Liver (tissue), 9 donors: Measurements from ENCODE around the gene LITAFD. TPM values are rescaled to one million over a fixed set of nuclear protein-coding genes. Genes with fewer than 3 reads are reported as not detected.

Source experiments
- DNase-seq: peaks from one replicate; pipeline ENCODE4 v3.0.0-alpha.2; 2017; ENCODE audit warnings: low spot score
- H3K27ac ChIP-seq, 2 donors: one replicate each; pipeline ENCODE4 v1.7.0; 2013; ENCODE audit warnings: inconsistent platforms in 2 of 2, low read length in 2 of 2, control low read depth in 1 of 2, low read depth in 1 of 2, mild to moderate bottlenecking in 1 of 2
- H3K27me3 ChIP-seq, 4 donors: one replicate each; pipeline versions ENCODE4 v1.6.1 to v1.7.0; 2013; ENCODE audit warnings: low read length in 3 of 4, inconsistent platforms in 1 of 4, mild to moderate bottlenecking in 1 of 4, moderate library complexity in 1 of 4; ENCODE audit not compliant: control insufficient read depth in 4 of 4, insufficient read depth in 4 of 4
- H3K36me3 ChIP-seq, 4 donors: one replicate each; pipeline versions ENCODE4 v1.6.1 to v1.7.0; 2013; ENCODE audit warnings: low read length in 3 of 4, mild to moderate bottlenecking in 3 of 4, low read depth in 1 of 4, moderate library complexity in 1 of 4; ENCODE audit not compliant: control insufficient read depth in 4 of 4, insufficient read depth in 3 of 4
- H3K4me1 ChIP-seq, 4 donors: one replicate each; pipeline versions ENCODE4 v1.6.1 to v1.7.0; 2013; ENCODE audit warnings: low read length in 3 of 4, mild to moderate bottlenecking in 3 of 4, moderate library complexity in 1 of 4; ENCODE audit not compliant: control insufficient read depth in 4 of 4, insufficient read depth in 4 of 4
- H3K4me3 ChIP-seq, 3 donors: one replicate each; pipeline versions ENCODE4 v1.6.1 to v1.7.0; 2013; ENCODE audit warnings: low read length in 3 of 3, control low read depth in 1 of 3, low read depth in 1 of 3, mild to moderate bottlenecking in 1 of 3
- H3K9ac ChIP-seq, 2 donors: one replicate each; pipeline ENCODE4 v1.7.0; 2013; ENCODE audit warnings: low read length in 2 of 2, mild to moderate bottlenecking in 2 of 2, moderate library complexity in 2 of 2, control low read depth in 1 of 2, low read depth in 1 of 2
- H3K9me3 ChIP-seq, 4 donors: one replicate each; pipeline versions ENCODE4 v1.6.1 to v1.7.0; 2013; ENCODE audit warnings: low read length in 3 of 4; ENCODE audit not compliant: control insufficient read depth in 4 of 4
- ATF3 ChIP-seq: IDR thresholded peaks from 2 replicates; pipeline ENCODE4 v1.6.1; 2016; ENCODE audit warnings: antibody characterized with exemption
- CTCF ChIP-seq: fragments of 150-350 bp; IDR thresholded peaks from 2 replicates; pipeline ENCODE4 v1.5.1; 2017; ENCODE audit warnings: improper control_type of control experiment, low read depth, low read length; ENCODE audit not compliant: missing input control
- EGR1 ChIP-seq, 2 donors: IDR thresholded peaks; 2 replicates each; pipeline ENCODE4 v1.6.1; 2016 to 2018; ENCODE audit warnings: antibody characterized with exemption in 2 of 2, low read depth in 2 of 2
- FOXA1 ChIP-seq: IDR thresholded peaks from 2 replicates; pipeline ENCODE4 v1.6.1; 2016; ENCODE audit warnings: antibody characterized with exemption
- FOXA2 ChIP-seq: IDR thresholded peaks from 2 replicates; pipeline ENCODE4 v1.6.1; 2016; ENCODE audit warnings: antibody characterized with exemption
- GABPA ChIP-seq, 2 donors: IDR thresholded peaks in 1 of 2; conservative IDR thresholded peaks in 1 of 2; 2 replicates each; pipeline ENCODE4 v1.6.1; 2016; ENCODE audit warnings: antibody characterized with exemption in 2 of 2, mild to moderate bottlenecking in 1 of 2, moderate library complexity in 1 of 2
- HNF4A ChIP-seq, 2 donors: conservative IDR thresholded peaks; 2 replicates each; pipeline ENCODE4 v1.6.1; 2016; ENCODE audit warnings: antibody characterized with exemption in 2 of 2, mild to moderate bottlenecking in 2 of 2
- HNF4G ChIP-seq: IDR thresholded peaks from 2 replicates; pipeline ENCODE4 v1.6.1; 2016; ENCODE audit warnings: antibody characterized with exemption
- JUND ChIP-seq, 2 donors: IDR thresholded peaks; 2 replicates each; pipeline ENCODE4 v1.6.1; 2016; ENCODE audit warnings: antibody characterized with exemption in 2 of 2
- MAX ChIP-seq: IDR thresholded peaks from 2 replicates; pipeline ENCODE4 v1.6.1; 2016; ENCODE audit warnings: antibody characterized with exemption
- NR2F2 ChIP-seq: IDR thresholded peaks from 2 replicates; pipeline ENCODE4 v1.6.1; 2016; ENCODE audit warnings: antibody characterized with exemption
- RAD21 ChIP-seq, 2 donors: IDR thresholded peaks; 2 replicates each; pipeline ENCODE4 v1.6.1; 2016; ENCODE audit warnings: antibody characterized with exemption in 2 of 2, mild to moderate bottlenecking in 2 of 2
- REST ChIP-seq: IDR thresholded peaks from 2 replicates; pipeline ENCODE4 v1.6.1; 2016; ENCODE audit warnings: antibody characterized with exemption, mild to moderate bottlenecking
- RXRA ChIP-seq, 2 donors: IDR thresholded peaks; 2 replicates each; pipeline ENCODE4 v1.6.1; 2017 to 2018; ENCODE audit warnings: antibody characterized with exemption in 2 of 2, mild to moderate bottlenecking in 1 of 2
- SP1 ChIP-seq: IDR thresholded peaks from 2 replicates; pipeline ENCODE4 v1.6.1; 2018; ENCODE audit warnings: antibody characterized with exemption, mild to moderate bottlenecking
- TAF1 ChIP-seq: conservative IDR thresholded peaks from 2 replicates; pipeline ENCODE4 v1.6.1; 2016; ENCODE audit warnings: antibody characterized with exemption, mild to moderate bottlenecking
- YY1 ChIP-seq: IDR thresholded peaks from 2 replicates; pipeline ENCODE4 v1.6.1; 2016; ENCODE audit warnings: antibody characterized with exemption, mild to moderate bottlenecking
- WGBS: extraction: QIAGEN DNeasy Blood & Tissue Kit; methylation state at CpG from one replicate; pipeline ENCODE4 v1.1.7; 2013; 5-methylcytosine and 5-hydroxymethylcytosine counted together
- polyA plus RNA-seq, 2 donors: library from polyadenylated mRNA; stranded (reverse) in 1 of 2; unstranded in 1 of 2; fragments of 200-250 nt in 1 of 2; fragments of >200 nt in 1 of 2; fragmentation: Nextera tagmentation in 1 of 2; extraction: Ambion mirVana in 1 of 2; gene quantifications; one replicate each; pipeline versions ENCODE4 v1.2.1 to v1.2.3, GENCODE V29; 2013 to 2015
- total RNA-seq, 2 donors: library from RNA; depleted of rRNA; stranded (reverse); fragments of >200 nt; gene quantifications; one replicate each; pipeline ENCODE4 v1.2.3, GENCODE V29; 2014
- TF ChIP-seq, protein P1 (sequence below): IDR thresholded peaks from 2 replicates; pipeline ENCODE4 v1.6.1; 2016; ENCODE audit warnings: antibody characterized with exemption
- donor health status: healthy.
- donor health status: healthy.
- donor health status: healthy.
- donor health status: healthy.
- donor health status: healthy.

Gene LITAFD
- total and polyA plus RNA-seq, 4 donors = not detected

DNA sequence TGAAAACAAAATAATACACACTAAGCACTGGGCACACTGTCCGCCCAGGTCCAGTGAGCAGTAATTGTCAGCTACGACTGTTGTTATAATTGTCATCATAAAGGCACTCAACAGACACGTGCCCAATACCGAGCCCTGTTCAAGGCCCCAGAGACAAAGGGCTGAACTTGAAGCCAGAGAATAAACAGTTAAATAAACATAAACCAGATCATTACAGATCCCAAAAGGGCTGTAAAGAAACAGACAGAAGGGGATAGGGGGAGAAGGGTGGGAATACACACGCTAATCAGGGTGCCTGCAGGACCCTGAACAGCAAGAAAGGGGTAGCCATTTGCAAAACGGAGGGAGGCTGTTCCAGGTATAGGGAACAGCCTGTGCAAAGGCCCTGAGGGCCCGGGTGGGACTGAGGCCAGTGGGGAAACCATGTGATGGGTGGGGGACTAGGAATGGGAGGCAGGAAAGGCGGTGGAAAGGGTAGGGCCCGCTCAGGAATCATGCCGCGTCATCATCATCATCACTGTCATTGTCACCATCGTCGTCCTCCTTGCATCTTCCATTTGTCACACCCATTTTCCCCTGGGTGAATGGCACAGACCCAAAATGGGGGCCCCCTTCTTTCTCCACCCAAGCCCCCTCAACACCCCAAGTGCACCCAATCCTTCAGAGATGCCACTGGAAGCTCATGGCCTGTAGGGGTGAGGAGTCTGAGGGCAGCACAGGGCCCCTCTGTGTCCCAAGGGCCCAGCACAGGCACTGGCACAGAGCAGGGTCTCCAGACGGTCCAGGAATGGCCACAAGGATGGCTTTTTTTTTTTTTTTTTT lies 19.6 kb upstream of the LITAFD start:
- Histone ChIP-seq H3K9ac (no peak overlapping the region), H3K4me3 (peak overlapping the region in 1 of 3 donors; percentile 47), H3K9me3 (no peaks in the 10 kb centered on the region), H3K36me3 (peaks cover 3 to 11% (median 3%) of the 10 kb centered on the region in 4 donors), H3K27me3 (no peaks in the 10 kb centered on the region), H3K4me1 (peaks cover 29 to 77% (median 61%) of the 10 kb centered on the region in 4 donors), H3K27ac (peak overlapping the region; percentile 86 to 93)
- 69% methylated on average over 14 of the region's 14 CpGs for WGBS
- TF ChIP-seq JUND (IDR thresholded peaks at IDR 0.05) = no peak
- no peak for TF ChIP-seq EGR1 (IDR thresholded peaks at IDR 0.05; ENCODE audit: low read depth in 2 of 2)
- no peak for TF ChIP-seq FOXA1
- TF ChIP-seq HNF4G = no peak
- TF ChIP-seq ATF3 = no peak
- TF ChIP-seq MAX = no peak
- no peak for TF ChIP-seq RAD21 (IDR thresholded peaks at IDR 0.05)
- TF ChIP-seq TAF1 = no peak
- TF ChIP-seq CTCF = no peak
- TF ChIP-seq HNF4A (conservative IDR thresholded peaks at IDR 0.05) = no peak
- TF ChIP-seq, protein P1, sequence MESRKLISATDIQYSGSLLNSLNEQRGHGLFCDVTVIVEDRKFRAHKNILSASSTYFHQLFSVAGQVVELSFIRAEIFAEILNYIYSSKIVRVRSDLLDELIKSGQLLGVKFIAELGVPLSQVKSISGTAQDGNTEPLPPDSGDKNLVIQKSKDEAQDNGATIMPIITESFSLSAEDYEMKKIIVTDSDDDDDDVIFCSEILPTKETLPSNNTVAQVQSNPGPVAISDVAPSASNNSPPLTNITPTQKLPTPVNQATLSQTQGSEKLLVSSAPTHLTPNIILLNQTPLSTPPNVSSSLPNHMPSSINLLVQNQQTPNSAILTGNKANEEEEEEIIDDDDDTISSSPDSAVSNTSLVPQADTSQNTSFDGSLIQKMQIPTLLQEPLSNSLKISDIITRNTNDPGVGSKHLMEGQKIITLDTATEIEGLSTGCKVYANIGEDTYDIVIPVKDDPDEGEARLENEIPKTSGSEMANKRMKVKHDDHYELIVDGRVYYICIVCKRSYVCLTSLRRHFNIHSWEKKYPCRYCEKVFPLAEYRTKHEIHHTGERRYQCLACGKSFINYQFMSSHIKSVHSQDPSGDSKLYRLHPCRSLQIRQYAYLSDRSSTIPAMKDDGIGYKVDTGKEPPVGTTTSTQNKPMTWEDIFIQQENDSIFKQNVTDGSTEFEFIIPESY = no peak
- no peak for TF ChIP-seq GABPA (IDR thresholded peaks at IDR 0.05 in 1 of 2, conservative IDR thresholded peaks at IDR 0.05 in 1 of 2)
- TF ChIP-seq RXRA (IDR thresholded peaks at IDR 0.05) = no peak
- no peak for TF ChIP-seq REST
- TF ChIP-seq YY1 = no peak
- TF ChIP-seq SP1 = no peak
- no peak for TF ChIP-seq FOXA2
- TF ChIP-seq NR2F2 = no peak
- DNase-seq = no peak
